C4-2B (cell line): ENCODE measurements around the gene SOSTDC1.
"Not testable (repeated sequence)": the region's sequence is repeated elsewhere in the genome, so short reads cannot be mapped to it uniquely, and the experiment has no call there.

Experiments used
- H3K27ac ChIP-seq: fragments of 450-650 bp; 2 replicates; pipeline ENCODE4 v1.5.1; 2017
- CTCF ChIP-seq: fragments of 450-650 bp; conservative IDR thresholded peaks from 2 replicates; pipeline ENCODE4 v1.5.1; 2017; ENCODE audit warnings: mild to moderate bottlenecking
- ZFX ChIP-seq: fragments of 450-650 bp; IDR thresholded peaks from 2 replicates; pipeline ENCODE4 v1.6.1; 2017

Gene SOSTDC1

GRCh38 chr7:16465469-16466361, at the start of gene SOSTDC1:
Gene SOSTDC1, minus strand, starts transcription at chr7:16465738. Its CDS starts 70 bp downstream, at chr7:16465668.
- H3K27ac ChIP-seq, result no peak within 1 kb of the TSS
- TF ChIP-seq ZFX, result no peak
- no peak for TF ChIP-seq CTCF

- TF ChIP-seq ZFX, result no peak
- no peak for TF ChIP-seq CTCF
- no peak overlapping the region for H3K27ac ChIP-seq
Measured at GRCh38 chr7:16514729-16515128, 49.2 kb upstream of the SOSTDC1 start.

- H3K27ac ChIP-seq, result no peak overlapping the region
- TF ChIP-seq CTCF (no peak), ZFX (no peak)
Measured at GRCh38 chr7:16514271-16514670, 48.7 kb upstream of the SOSTDC1 start.

GRCh38 chr7:16512097-16512496, 46.6 kb upstream of the SOSTDC1 start:
- TF ChIP-seq ZFX, result no peak
- TF ChIP-seq CTCF, result no peak
- no peak overlapping the region for H3K27ac ChIP-seq

GRCh38 chr7:16511314-16511713, 45.8 kb upstream of the SOSTDC1 start:
- H3K27ac ChIP-seq, result no peak overlapping the region
- no peak for TF ChIP-seq ZFX
- no peak for TF ChIP-seq CTCF

- TF ChIP-seq ZFX (no peak), CTCF (no peak)
Measured at GRCh38 chr7:16509829-16510228, 44.3 kb upstream of the SOSTDC1 start.

GRCh38 chr7:16506422-16506821, 40.9 kb upstream of the SOSTDC1 start:
- not testable (repeated sequence) for H3K27ac ChIP-seq

More at GRCh38 chr7:16509829-16510228, 44.3 kb upstream of the SOSTDC1 start:
- no peak overlapping the region for H3K27ac ChIP-seq

- TF ChIP-seq CTCF, result no peak
- no peak for TF ChIP-seq ZFX
- no peak overlapping the region for H3K27ac ChIP-seq
Measured at GRCh38 chr7:16504019-16504418, 38.5 kb upstream of the SOSTDC1 start.
